GM12873 (cell line): ENCODE data around the gene A3GALT2.

Experiments
- CTCF ChIP-seq: IDR thresholded peaks from 2 replicates; pipeline ENCODE4 v1.5.1; 2012; ENCODE audit warnings: low read depth, mild to moderate bottlenecking, moderate library complexity, low read length, control low read depth; ENCODE audit not compliant: insufficient read depth; ENCODE audit errors: missing control alignments

A3GALT2 gene

GRCh38 chr1:33349778-33350610 lies 29.1 kb upstream of the A3GALT2 start:
- TF ChIP-seq CTCF: no peak

GRCh38 chr1:33349081-33349759 lies 28.3 kb upstream of the A3GALT2 start:
- TF ChIP-seq CTCF: no peak

- TF ChIP-seq CTCF: no peak
These were observed 27.8 kb upstream of the A3GALT2 start for GRCh38 chr1:33348676-33349080.

- TF ChIP-seq CTCF: no peak
These were observed 27.3 kb upstream of the A3GALT2 start for GRCh38 chr1:33348194-33348593.

- TF ChIP-seq CTCF: no peak
These were observed 26.7 kb upstream of the A3GALT2 start for GRCh38 chr1:33347650-33347992.

GRCh38 chr1:33346927-33347649 lies 26.2 kb upstream of the A3GALT2 start:
- TF ChIP-seq CTCF: no peak

- TF ChIP-seq CTCF: no peak
These were observed 25.6 kb upstream of the A3GALT2 start for GRCh38 chr1:33346533-33346926.
